Activated naive CD8-positive, alpha-beta T cell treated with anti-CD3 and anti-CD28 coated beads, Interleukin-2, amount 50 U/mL, for 24 hours (primary cell): ENCODE results near the gene CRACR2A.

ENCODE experiments used
- ATAC-seq: fragments of 150-1000 bp; cut with Tn5 transposase; one replicate; pipeline ENCODE4 v1.10.0; 2021
- DNase-seq: peaks from one replicate; pipeline ENCODE4 v3.0.0; 2021
- H3K27ac Mint-ChIP-seq: one replicate; pipeline ENCODE4 v1.8.0; 2021; ENCODE audit warnings: mild to moderate bottlenecking, mixed read lengths
- H3K27me3 Mint-ChIP-seq: one replicate; pipeline ENCODE4 v1.8.0; 2021; ENCODE audit warnings: mixed read lengths
- H3K36me3 Mint-ChIP-seq: one replicate; pipeline ENCODE4 v1.8.0; 2021; ENCODE audit warnings: low read depth, mixed read lengths
- H3K4me1 Mint-ChIP-seq: one replicate; pipeline ENCODE4 v1.8.0; 2021; ENCODE audit warnings: mixed read lengths
- H3K4me3 Mint-ChIP-seq: one replicate; pipeline ENCODE4 v1.8.0; 2021; ENCODE audit warnings: mild to moderate bottlenecking, moderate library complexity, mixed read lengths
- H3K9me3 Mint-ChIP-seq: one replicate; pipeline ENCODE4 v1.8.0; 2021; ENCODE audit warnings: mixed read lengths

The CRACR2A gene, protein sequence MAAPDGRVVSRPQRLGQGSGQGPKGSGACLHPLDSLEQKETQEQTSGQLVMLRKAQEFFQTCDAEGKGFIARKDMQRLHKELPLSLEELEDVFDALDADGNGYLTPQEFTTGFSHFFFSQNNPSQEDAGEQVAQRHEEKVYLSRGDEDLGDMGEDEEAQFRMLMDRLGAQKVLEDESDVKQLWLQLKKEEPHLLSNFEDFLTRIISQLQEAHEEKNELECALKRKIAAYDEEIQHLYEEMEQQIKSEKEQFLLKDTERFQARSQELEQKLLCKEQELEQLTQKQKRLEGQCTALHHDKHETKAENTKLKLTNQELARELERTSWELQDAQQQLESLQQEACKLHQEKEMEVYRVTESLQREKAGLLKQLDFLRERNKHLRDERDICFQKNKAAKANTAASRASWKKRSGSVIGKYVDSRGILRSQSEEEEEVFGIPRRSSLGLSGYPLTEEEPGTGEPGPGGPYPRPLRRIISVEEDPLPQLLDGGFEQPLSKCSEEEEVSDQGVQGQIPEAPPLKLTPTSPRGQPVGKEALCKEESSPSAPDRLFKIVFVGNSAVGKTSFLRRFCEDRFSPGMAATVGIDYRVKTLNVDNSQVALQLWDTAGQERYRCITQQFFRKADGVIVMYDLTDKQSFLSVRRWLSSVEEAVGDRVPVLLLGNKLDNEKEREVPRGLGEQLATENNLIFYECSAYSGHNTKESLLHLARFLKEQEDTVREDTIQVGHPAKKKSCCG

DNA sequence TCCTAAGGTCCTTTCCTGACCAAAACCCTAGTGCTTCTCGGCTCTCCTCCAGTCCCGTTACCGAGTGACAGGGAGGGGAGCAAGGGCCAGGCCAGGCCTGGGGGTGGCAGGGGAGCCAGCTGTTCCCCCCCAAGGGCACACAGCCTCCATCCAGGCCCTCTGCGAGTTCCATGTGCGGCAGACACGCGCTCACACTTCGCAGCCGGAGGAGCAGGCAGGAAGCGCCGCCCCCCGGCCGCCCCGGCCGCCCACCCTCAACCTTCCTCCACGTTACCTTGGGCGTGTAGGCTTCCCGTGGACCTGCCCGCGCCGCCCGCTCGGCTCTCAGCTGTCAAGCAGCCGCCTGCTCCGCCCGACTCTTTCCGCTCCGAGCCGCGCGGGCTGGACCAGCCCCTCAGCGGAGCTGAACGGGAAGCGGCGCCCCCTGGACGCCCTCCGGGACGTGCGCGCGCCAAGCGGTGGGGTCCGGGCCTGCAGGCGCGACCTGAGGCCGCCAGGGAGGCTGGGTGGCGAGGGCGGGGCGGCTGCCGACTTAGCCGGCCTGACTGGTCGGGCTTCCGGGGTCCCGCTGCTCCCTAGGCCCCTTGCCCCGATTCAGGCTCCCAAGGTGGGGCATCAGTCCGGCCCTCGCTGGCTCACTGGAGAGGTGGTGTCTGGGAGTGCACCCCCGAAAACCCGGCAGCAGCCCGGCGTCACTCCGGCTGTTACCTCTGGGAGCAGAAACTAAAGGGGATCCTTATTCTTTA is at the start of gene CRACR2A:
Gene CRACR2A (minus strand): TSS at position 369 of the 746 bp plus-strand sequence. CDS start 56,110 bp downstream, outside the sequence.
- no peaks in the 10 kb centered on the region for H3K9me3 Mint-ChIP-seq
- DNase-seq = peak; percentile 88
- H3K27me3 Mint-ChIP-seq = no peaks in the 10 kb centered on the region
- H3K4me1 Mint-ChIP-seq = peaks cover 57% of the 10 kb centered on the region
- peak; percentile 89 for ATAC-seq
- peak within 1 kb of the TSS; percentile 97 for H3K4me3 Mint-ChIP-seq
- H3K27ac Mint-ChIP-seq = peak within 1 kb of the TSS; percentile 98
- H3K36me3 Mint-ChIP-seq = peaks cover 26% of the 10 kb centered on the region

DNA sequence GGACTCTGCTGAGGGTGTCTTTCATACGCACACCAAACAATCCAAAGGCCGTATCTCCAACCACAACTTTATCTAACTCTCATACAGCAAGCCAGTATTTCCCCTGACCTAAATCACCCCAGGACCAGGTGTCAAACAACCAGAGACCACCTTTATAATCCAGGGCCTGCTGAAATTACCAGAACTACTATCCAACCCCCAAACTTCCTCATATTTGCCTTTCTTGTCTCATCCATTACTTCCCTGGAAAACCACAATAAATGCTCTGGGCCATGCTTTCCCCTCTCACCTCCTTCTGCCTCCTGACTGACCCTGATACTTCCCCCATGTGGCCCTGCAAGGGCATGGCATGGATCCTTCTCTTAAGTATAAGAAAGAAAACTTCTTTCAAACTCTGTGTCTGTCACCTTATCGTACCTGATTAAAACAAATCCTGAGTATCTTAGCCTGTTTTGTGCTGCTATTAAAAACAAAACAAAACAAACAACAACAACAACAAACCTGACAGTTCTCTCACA is 44.7 kb upstream of the CRACR2A start:
- Mint-ChIP-seq H3K9me3 (no peaks in the 10 kb centered on the region), H3K27me3 (no peaks in the 10 kb centered on the region), H3K27ac (no peak overlapping the region), H3K4me1 (peaks cover 6% of the 10 kb centered on the region), H3K36me3 (peaks cover 1% of the 10 kb centered on the region), H3K4me3 (no peak overlapping the region)
- DNase-seq (no peak), ATAC-seq (no peak)

DNA sequence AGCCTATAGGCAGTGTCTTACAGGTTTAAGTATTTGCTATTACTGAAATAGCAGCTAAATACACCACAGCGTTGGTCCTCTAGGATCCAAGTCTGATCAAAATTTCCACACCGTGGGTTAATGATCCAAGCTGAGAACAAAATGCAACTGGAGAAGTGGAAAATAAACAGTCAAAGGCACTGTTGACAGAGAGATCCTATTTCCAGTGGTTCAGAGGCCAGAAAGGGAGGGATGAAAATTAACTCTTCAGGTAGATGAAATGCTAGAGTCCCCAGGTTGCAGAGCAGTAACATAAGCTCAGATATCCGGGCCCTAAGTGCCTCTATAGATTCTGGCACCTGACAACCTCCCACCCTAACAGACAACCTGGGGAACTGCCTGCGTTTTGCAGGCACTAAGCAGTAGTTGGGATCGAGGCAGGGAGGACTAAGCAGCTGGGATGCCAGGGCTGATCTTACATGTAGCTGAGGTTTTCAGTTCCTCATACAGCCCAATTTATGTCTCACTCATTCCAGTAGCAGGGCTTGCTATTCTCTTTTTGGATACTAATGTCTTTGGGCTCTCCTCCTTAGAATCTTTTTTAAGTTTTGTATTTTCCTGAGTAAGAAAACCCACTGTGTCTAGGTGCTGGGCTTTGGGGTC is 42.7 kb upstream of the CRACR2A start:
- no peak for DNase-seq
- Mint-ChIP-seq H3K27me3 (no peaks in the 10 kb centered on the region), H3K4me1 (peaks cover 6% of the 10 kb centered on the region), H3K27ac (no peak overlapping the region), H3K36me3 (peaks cover 1% of the 10 kb centered on the region), H3K4me3 (no peak overlapping the region), H3K9me3 (no peaks in the 10 kb centered on the region)
- ATAC-seq = no peak

DNA sequence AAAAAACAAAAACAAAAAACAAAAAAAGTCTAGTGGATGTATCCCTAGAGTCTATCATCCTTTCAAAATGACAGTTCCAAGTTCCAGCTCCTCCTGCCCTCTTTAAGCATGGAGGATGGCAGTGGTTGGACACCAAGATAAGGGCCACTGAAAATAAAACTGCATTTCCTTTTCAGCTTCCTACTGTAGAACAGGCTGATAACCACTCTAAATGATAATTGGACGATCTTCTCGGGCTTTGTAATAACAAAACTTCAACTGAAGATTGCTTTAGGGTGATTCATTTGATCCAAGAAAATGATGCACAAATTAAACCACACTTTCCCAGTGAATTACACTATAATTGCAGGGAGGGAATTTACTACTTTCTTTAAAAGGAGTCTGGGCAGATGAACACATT is 42.2 kb upstream of the CRACR2A start:
- no peak overlapping the region for H3K27ac Mint-ChIP-seq

DNA sequence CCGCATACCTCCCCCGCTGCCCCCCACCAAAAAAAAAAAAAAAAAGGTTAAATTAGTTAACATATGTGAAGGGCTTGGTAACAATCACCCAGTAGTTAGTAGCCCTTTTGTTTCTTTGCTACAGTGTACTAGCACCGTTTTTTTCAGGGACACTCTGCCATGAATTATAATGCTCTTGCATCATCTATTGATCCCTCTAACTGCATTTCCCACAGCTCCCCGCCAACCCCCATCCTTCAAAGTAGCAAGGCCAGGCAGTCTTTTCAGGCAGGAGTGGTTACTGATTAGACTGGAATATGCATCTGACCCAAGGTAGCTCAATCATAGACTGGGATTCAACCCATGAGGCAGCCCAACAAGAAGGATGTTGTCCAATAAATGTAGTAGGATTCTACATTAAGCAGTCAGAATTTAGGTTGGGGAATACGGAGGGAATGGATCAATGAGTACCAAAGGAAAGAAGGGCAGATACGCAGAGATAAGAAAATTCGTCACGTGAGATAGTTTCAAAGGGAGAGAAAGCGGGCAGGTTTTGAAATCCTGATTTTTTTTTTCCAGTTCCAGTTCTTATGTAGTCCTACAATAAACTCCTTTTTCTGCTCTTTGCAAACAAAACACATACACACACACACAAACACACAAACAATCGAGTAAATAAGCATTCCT is 39.8 kb upstream of the CRACR2A start:
- Mint-ChIP-seq H3K4me1 (peaks cover 6% of the 10 kb centered on the region), H3K36me3 (peaks cover 1% of the 10 kb centered on the region), H3K27ac (no peak overlapping the region), H3K4me3 (no peak overlapping the region), H3K27me3 (no peaks in the 10 kb centered on the region), H3K9me3 (no peaks in the 10 kb centered on the region)
- DNase-seq (no peak), ATAC-seq (no peak)

More for the DNA sequence above, 42.2 kb upstream of the CRACR2A start:
- no peaks in the 10 kb centered on the region for H3K27me3 Mint-ChIP-seq
- peaks cover 6% of the 10 kb centered on the region for H3K4me1 Mint-ChIP-seq
- H3K36me3 Mint-ChIP-seq = peaks cover 1% of the 10 kb centered on the region
- DNase-seq = no peak
- H3K4me3 Mint-ChIP-seq = no peak overlapping the region
- ATAC-seq = no peak
- no peaks in the 10 kb centered on the region for H3K9me3 Mint-ChIP-seq

DNA sequence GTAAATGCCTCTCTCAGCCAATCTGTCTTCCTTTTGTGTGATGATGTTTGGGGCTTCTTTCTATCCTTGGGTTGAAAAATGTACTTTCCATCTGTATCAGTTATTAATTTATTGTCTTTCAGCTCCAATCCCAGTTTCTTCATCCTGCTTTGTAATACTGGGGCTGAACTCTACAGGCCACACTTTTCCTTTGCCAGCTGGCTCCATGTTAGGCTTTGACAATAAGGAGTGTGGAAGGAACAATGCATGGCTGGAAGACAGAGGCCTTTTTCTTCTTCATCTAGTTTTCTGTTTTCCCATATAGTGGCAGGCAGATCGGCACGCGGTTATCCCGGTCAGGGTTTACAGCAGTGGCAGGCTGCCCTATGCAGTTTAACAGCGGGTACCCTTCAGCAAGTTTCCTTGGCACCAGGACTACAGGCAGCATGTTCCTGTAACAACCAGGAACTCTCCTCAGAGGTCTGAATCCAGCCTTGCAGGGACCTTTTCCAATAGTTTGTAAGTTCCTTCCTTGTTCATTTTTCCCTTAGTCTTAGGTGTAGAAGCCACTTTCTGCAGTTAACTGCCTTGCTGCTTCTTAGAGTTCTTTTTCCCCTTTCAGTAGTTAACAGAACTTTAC is 38.5 kb upstream of the CRACR2A start:
- peaks cover 6% of the 10 kb centered on the region for H3K4me1 Mint-ChIP-seq
- H3K9me3 Mint-ChIP-seq = no peaks in the 10 kb centered on the region
- no peak overlapping the region for H3K27ac Mint-ChIP-seq
- no peaks in the 10 kb centered on the region for H3K27me3 Mint-ChIP-seq
- ATAC-seq (no peak), DNase-seq (no peak)
- H3K4me3 Mint-ChIP-seq = no peak overlapping the region
- peaks cover 11% of the 10 kb centered on the region for H3K36me3 Mint-ChIP-seq

DNA sequence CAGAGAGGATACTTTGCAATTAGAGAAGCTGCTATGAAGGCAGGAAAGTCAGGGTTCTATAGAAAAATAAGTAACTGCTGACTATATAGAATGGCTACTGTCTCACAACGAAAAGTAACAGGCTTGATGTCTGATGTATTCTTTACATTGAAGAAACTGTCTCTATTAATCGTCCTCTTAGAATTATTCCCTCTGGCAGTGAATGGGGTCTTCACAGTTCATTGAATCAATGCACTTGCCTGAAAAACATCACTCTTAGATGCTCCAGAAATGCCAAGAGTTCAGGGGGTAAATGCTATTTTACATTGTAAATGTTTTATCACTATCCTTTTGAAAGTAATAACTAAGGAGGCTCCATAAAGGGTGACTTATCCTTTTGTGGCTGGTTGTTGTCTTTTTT is 37.7 kb upstream of the CRACR2A start:
- ATAC-seq (no peak), DNase-seq (no peak)
- Mint-ChIP-seq H3K27me3 (no peaks in the 10 kb centered on the region), H3K27ac (no peak overlapping the region), H3K4me1 (peaks cover 6% of the 10 kb centered on the region), H3K4me3 (no peak overlapping the region), H3K9me3 (no peaks in the 10 kb centered on the region), H3K36me3 (peaks cover 11% of the 10 kb centered on the region)

DNA sequence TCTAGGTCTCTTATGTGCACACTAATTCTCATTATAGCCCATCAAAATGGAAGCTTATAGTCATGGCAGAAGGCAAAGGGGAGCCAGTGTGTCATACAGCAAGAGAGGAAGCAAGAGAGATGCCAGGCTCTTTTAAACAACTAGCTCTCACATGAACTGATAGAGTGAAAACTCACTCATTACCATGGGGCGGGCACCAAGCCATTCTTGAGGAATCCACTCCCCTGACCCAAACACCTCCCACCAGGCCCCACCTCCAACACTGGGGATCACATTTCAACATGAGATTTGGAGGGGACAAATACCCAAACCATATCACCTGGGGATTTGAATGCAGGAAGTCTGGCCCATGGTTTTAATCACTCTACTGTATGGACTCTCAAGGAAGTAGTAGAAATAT is 36.9 kb upstream of the CRACR2A start:
- Mint-ChIP-seq H3K27me3 (no peaks in the 10 kb centered on the region), H3K4me3 (no peak overlapping the region), H3K9me3 (no peaks in the 10 kb centered on the region), H3K36me3 (peaks cover 11% of the 10 kb centered on the region), H3K27ac (no peak overlapping the region), H3K4me1 (no peaks in the 10 kb centered on the region)
- DNase-seq = no peak
- no peak for ATAC-seq

DNA sequence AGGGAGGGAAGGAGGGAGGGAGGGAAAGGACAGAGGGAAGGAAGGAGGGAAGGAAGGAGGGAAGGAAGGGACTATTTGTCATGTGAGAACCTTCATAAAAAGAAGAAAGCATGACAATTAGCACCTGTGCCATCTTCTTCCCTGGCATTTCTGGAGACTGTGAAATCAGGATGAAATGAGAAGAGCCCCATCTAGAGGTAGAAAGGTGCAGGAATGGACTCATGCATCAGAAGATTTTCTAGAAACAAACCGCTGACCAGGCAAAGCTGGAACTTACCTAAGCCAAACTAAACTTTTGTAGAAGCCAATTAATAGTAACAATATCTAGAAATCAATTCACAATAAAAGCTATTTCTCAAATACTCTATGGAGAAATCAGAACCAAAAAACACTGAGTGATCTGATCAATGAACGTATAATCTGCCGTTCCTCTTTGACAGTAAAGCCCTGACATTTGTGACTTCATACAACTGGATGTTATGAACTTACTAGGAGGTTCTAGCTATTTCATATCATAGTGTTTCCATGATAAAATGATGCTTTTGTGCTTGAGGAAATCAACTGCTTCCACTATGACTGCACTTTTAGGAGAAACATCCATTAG is 24.4 kb upstream of the CRACR2A start:
- no peak overlapping the region for H3K27ac Mint-ChIP-seq
- H3K27me3 Mint-ChIP-seq = no peaks in the 10 kb centered on the region
- H3K4me1 Mint-ChIP-seq = peaks cover 2% of the 10 kb centered on the region
- H3K9me3 Mint-ChIP-seq = no peaks in the 10 kb centered on the region
- no peak for DNase-seq
- H3K36me3 Mint-ChIP-seq = no peaks in the 10 kb centered on the region
- no peak overlapping the region for H3K4me3 Mint-ChIP-seq
- no peak for ATAC-seq

DNA sequence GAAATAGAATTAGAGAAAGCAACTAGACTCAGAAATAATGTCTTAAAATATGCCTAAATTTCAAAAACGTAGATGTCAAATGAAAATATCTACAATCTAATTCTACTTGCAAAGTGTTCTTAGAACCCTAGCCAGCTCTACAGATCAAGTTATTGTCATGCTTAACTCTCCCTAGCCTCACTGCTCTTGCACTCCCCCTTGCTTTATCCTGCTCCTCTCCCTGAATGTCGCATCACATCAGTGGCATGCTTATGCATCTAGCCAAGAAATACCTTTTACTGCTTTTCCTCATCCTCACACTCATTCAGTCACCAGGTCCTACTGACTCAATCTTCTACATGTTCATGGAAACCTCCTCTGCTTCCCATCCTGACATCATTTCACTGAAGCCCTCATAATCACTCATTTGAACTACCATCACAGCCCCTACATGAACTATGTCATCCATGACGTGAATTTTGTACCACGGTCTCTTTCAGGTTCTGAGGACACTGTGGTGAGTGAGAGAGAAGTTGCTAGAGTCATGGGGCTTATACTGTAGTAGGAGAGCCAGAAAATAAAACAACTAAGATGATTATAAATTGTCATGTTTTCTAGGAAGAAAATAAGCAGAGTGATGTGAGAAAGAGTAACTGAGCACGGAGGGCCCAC is 22.6 kb upstream of the CRACR2A start:
- H3K9me3 Mint-ChIP-seq = no peaks in the 10 kb centered on the region
- no peak overlapping the region for H3K27ac Mint-ChIP-seq
- peaks cover 2% of the 10 kb centered on the region for H3K4me1 Mint-ChIP-seq
- ATAC-seq (no peak), DNase-seq (no peak)
- no peaks in the 10 kb centered on the region for H3K27me3 Mint-ChIP-seq
- no peak overlapping the region for H3K4me3 Mint-ChIP-seq
- H3K36me3 Mint-ChIP-seq = no peaks in the 10 kb centered on the region

DNA sequence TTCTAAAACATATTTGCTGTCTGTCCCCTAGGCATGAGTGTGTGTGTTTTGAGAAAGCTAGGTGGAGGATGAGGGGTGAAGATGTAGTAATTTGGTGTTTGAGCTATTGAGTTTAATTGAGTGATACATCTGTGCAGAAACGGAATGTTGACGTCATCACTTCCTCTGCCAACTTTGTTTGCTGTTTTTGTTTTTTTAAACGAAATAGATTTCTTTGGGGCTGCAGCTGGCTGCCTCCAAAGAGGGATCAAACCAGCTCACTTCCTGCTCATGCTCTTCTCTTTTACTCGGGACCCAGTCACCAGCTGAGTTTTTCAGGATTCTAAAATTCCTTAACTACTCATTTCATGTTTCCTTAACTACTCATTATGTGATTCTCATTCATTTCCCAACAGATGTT is 19.5 kb upstream of the CRACR2A start:
- no peak for ATAC-seq
- no peaks in the 10 kb centered on the region for H3K27me3 Mint-ChIP-seq
- no peak overlapping the region for H3K27ac Mint-ChIP-seq

DNA sequence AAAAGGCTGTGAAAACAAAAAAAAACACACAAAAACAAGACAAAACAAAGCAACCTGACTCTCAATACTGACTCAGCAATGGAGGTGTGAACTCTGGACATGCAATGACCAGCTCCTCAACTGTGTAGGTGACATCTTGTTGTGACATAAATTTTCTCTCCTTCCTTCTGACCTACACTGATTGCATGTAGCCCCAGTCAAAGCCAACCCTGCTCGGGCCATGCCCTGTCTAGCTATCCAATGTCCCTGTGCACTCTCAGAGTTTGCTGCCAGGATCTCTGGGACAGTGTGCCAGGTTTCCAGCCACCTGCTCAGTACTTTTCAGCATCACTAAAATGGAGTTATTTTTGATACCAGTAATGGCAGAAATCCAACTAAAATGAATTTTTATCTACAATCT is 18.9 kb upstream of the CRACR2A start:
- H3K4me3 Mint-ChIP-seq = no peak overlapping the region
- H3K27me3 Mint-ChIP-seq = no peaks in the 10 kb centered on the region
- no peak for ATAC-seq

More for the DNA sequence above, 19.5 kb upstream of the CRACR2A start:
- DNase-seq = no peak
- Mint-ChIP-seq H3K36me3 (no peaks in the 10 kb centered on the region), H3K4me1 (peaks cover 2% of the 10 kb centered on the region), H3K4me3 (no peak overlapping the region), H3K9me3 (no peaks in the 10 kb centered on the region)

DNA sequence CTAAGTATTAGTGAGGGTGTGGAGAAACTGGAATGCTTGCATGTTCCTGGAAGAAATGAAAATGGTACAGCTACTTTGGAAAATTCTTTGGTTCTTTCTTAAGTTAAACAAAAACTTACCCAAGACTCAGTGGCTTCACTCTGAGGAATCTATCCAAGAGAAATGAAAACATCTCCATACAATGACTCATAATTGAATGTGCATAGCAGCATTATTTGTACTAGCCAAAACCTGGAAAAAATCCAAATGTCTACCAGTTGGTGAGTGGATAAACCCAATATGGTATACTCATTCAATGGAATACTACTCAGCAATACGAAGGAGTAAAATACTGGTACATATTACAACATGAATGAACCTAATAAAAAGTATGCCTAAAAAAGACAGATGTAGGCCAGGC is 18.0 kb upstream of the CRACR2A start:
- Mint-ChIP-seq H3K27ac (no peak overlapping the region), H3K27me3 (no peaks in the 10 kb centered on the region), H3K36me3 (no peaks in the 10 kb centered on the region), H3K4me3 (no peak overlapping the region), H3K9me3 (no peaks in the 10 kb centered on the region), H3K4me1 (peaks cover 2% of the 10 kb centered on the region)
- no peak for ATAC-seq
- DNase-seq = no peak

More for the DNA sequence above, 18.9 kb upstream of the CRACR2A start:
- Mint-ChIP-seq H3K36me3 (no peaks in the 10 kb centered on the region), H3K4me1 (peaks cover 2% of the 10 kb centered on the region), H3K9me3 (no peaks in the 10 kb centered on the region), H3K27ac (no peak overlapping the region)
- no peak for DNase-seq
